Activated gamma-delta T cell treated with Interleukin-2 at 50 U/mL for 16 hours (primary cell): ENCODE results near the gene CEP41.
"Not testable (repeated sequence)": the region's sequence is repeated elsewhere in the genome, so short reads cannot be mapped to it uniquely, and the experiment has no call there.

ENCODE experiments used
- DNase-seq: peaks from one replicate; pipeline ENCODE4 v3.0.0-alpha.2; 2020

CEP41 gene

DNA sequence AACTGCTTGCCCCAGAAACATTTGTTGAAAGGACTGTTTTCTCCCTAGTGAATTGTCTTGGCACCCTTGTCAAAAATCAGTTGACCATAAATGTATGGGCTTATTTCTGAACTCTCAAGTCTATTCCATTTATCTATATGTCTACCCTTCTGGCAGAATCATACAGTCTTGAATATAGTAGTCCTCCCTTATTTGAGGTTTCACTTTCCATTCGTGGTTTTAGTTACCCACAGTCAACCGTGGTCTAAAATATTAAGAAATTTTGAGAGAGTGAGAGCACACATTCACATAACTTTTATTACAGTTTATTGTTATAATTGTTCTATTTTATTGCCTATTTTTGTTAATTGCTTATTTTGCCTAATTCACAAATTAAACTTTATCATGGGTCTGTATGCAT is 17.4 kb upstream of the CEP41 start:
- DNase-seq = no peak

GRCh38 chr7:130454959-130455358 is 14.1 kb upstream of the CEP41 start:
- no peak for DNase-seq

DNA sequence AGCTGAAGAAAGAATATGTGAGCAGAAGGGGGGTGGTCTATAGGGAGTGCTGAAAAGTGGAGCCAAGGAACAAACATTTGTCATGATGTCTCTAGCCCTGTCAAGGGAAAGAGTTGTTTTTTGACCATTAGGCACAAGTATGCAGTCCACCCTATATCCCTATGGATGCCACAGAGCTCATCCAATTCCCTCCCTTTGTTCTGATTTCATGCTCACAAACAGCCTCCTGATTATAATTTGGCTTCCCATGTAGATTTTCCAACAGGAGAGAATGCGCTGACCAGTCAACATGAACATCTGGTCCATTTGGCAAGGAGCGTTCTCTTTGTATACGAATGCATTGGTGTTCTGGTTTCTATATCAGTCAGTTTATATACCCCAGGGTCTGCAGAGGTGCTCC is 12.1 kb upstream of the CEP41 start:
- no peak for DNase-seq

GRCh38 chr7:130451344-130451743 is 10.5 kb upstream of the CEP41 start:
- not testable (repeated sequence) for DNase-seq

GRCh38 chr7:130446259-130446658 is 5.4 kb upstream of the CEP41 start:
- DNase-seq = no peak

- no peak for DNase-seq
These were observed 4.1 kb upstream of the CEP41 start for GRCh38 chr7:130444751-130445407.

DNA sequence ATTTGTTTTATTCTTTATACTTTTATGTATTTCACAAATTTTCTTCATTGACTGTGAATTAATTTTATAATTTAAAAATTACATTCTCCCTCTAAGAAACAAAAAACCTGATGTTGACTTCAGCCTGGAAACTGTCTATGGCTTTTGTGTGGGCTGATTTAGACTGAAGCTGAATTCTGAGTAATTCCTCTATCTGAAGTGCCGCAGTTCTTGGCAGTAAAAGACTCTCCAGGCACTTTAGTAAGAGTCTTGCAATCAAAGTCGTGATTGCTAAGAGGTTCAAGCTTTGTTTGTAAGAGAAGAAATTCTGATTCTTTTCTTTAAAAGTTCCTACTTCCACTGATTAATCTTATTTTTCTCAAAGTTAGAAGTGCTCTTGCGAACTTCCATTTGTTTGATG is 3.4 kb upstream of the CEP41 start:
- no peak for DNase-seq

DNA sequence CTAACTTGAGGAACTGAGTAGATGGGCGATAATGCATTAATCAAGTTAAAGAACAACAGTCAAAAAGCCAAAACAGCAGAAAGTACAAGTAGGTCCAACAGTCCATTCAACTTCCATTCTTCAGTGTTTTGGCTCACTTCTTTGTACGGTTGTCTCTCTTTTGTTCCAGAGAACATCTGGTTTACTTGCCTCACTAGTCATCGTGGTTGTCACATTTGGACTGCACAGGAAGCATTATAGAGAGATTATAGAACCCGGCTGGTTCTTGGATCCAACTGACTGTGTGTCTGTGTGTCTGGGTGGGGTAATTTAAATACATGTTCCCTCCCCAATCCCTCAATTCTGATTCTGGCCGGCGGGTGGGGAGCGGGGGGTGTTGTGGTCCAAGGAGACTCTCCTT is 1.8 kb upstream of the CEP41 start:
- no peak for DNase-seq

DNA sequence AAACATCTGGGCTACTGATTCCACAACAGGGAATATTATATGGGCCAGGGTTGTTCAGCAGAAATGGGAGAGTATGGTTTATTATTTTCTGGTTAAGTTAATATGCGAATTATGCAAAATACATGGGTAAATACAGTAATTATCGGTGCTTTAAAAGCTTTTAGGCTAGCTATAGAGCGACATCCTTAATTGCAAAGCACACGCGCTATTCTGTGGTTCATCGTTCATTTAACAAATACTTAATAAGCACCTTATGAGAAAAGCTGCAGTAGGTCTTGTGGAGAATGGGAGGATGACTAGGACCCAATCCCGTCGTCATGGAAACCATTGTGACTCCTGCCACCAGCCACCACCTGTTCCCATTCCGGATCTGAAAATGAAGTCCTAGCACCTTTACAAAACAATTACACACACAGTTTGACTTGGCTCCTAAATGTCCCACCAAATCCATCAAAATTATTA is 623 bp upstream of the CEP41 start:
- no peak for DNase-seq

GRCh38 chr7:130436253-130436652 is 4.6 kb downstream of the CEP41 start:
- DNase-seq = no peak

GRCh38 chr7:130435311-130435854 is 5.4 kb downstream of the CEP41 start:
- no peak for DNase-seq

DNA sequence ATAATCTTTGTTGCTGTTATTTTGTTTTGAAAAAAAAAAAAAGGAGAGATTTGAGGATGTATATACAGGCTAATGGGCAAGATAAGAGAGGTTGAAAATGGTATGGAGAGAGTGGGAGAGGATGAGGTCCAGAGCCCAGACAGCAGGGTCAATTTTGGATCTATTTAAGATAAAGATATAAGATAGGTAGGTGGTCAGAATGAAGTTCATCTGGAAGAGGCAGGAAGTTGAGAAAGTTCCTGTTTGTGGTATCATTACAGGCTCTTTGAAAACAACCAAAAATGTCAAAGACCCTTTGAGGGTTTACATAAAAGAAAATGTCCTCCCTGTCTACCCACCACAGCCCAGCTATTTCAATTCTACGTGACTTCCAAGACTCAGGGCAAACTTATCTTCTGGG is 7.5 kb downstream of the CEP41 start:
- DNase-seq = no peak

DNA sequence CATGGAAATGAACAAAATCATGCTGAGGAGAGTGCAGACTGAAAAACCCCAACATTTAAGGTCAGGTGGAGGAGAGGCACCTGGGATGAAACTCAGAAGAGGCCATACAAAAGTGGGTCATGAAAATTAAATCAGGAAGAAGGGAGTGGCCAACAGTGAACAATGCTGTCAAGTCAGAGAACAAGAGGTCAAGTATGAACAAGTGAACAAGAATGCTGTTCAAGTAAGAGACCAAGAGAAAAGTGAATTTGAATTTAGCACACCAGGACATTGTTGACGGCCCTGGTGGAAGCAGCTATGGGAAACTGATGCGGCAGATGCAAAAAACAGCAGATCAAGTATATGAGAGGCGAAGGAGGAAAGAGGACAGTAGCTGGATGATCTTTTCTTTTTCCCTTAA is 7.9 kb downstream of the CEP41 start:
- DNase-seq = no peak

- no peak for DNase-seq
These were observed 9.8 kb downstream of the CEP41 start for GRCh38 chr7:130430841-130431666.

DNA sequence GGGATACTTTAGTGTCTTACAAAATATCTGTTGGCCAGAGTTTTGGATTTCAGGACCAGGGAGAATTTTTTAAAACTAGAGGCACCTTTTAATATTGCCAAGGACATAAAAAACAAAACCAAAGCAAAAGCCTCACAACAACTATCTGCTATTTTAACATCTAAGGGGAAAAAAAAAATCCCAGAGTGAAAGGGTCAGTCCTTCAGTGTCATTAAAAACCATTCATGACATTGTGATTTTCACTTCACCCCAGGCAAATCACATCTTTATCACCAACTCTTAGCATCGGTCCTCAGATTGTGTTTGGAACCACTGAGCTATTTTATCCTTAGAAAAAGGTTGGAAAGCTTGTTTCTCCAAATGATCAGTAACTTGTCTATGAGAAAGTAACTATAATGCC is 10.7 kb downstream of the CEP41 start:
- DNase-seq = no peak

DNA sequence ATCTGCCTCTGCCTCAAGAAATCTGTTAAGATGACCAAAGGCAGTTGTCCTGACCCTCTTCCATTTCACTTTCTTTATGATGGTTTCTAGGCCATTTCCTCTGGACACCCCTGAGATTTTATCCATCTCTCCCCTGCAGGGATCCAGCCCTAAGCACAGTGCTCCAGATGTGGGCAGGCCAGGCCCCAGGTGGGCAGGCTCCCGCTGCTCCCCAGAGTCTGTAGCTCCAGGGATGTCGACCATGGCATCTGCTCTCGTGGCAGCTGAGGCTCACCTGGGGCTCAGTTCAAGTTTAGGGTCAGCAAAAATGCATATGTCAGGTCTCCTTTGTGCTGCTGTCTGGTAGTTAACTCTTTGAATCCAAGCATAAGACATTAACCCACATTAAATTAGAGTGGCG is 11.8 kb downstream of the CEP41 start:
- DNase-seq = no peak

GRCh38 chr7:130426564-130426963 is 14.3 kb downstream of the CEP41 start:
- DNase-seq = no peak

- no peak for DNase-seq
These were observed 15.0 kb downstream of the CEP41 start for GRCh38 chr7:130425796-130426195.

- no peak for DNase-seq
These were observed 17.2 kb downstream of the CEP41 start for GRCh38 chr7:130423501-130424037.

DNA sequence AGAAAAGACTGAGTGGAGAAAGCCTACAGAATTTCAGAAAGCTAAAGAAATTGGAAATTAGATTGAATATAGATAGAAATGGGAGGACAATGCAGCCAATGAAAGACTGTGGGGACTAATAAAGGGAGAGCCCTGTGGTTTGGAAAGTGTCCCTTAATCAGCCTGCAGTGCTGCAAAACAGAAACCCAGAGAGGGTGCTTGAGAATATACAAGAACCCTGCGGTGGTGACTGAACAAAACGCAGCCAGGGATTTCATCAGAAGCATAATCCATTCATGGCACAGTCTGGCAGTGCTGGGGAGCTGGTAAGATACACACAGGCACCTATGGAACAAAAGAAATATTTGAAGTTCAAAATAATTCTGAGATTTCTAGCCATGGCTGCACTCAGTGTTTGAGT is 19.1 kb downstream of the CEP41 start:
- DNase-seq = no peak

GRCh38 chr7:130420943-130421578 is 19.8 kb downstream of the CEP41 start:
- DNase-seq = no peak

- no peak for DNase-seq
These were observed 21.2 kb downstream of the CEP41 start for GRCh38 chr7:130419658-130420057.

- DNase-seq = no peak
These were observed 22.5 kb downstream of the CEP41 start for GRCh38 chr7:130418306-130418705.
